CD4-positive, alpha-beta T cell treated with Interleukin-6 for 4 hours (primary cell): ENCODE measurements around the gene MAGI1.
"Not testable (repeated sequence)": the region's sequence is repeated elsewhere in the genome, so short reads cannot be mapped to it uniquely, and the experiment has no call there.

Experiments
- DNase-seq: peaks from one replicate; pipeline ENCODE4 v3.0.0-alpha.2; 2020; ENCODE audit warnings: mixed read lengths

The MAGI1 gene

DNA sequence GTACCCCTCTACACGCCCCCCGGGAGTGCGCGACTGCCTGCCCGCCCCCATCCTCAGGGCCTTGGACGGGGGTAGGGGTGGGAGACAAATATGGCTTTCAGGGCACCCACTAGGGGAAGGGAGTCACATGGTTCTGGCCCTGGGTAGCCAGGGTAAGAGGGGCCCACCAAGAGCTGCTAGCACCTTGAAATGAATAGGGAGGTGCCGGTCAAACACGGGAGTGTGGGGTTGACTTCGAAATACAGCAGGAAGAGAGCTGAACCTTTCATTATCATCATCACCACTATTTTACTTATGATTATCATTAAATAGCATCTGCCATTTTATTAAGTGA is 489.1 kb downstream of the MAGI1 start:
- DNase-seq = no peak

DNA sequence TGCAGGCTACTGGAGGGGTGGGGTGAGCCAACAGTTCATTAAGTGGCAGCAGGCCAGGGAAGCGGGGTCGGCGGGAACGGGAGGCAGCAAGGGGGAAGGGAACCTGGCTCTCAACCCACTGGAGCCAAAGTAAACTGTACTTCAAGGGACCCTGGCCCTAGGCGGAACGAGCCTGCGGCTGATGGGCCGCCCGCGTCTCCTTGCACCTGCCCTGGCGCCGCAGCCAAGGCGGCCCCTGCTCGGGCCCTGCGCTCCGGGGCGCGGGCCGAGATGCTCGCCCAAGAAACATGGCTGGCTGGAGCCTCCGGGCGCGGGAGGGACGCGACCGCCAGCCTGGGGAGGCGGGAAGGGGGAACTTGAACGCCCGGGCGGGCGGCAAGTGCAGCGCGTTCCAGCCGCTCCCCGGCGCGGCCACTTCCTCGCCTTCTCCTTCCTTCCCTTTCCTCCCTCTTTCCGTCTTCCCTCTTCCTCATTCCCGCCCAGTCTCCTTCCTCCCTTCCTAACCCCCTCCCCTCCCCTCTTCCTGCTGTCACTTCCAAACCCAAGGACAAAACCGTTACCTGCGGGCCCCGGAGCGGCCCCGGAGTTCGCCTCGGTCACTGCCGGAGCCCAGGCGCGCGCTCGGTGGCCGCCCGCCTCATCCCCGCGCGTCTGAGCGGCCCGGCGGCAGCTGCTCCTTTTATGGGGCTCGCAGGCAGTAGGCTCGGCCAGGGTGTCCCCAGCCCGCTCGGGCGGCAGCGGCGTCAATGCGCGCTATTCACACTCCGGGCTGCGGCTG is 489.7 kb downstream of the MAGI1 start:
- no peak for DNase-seq

DNA sequence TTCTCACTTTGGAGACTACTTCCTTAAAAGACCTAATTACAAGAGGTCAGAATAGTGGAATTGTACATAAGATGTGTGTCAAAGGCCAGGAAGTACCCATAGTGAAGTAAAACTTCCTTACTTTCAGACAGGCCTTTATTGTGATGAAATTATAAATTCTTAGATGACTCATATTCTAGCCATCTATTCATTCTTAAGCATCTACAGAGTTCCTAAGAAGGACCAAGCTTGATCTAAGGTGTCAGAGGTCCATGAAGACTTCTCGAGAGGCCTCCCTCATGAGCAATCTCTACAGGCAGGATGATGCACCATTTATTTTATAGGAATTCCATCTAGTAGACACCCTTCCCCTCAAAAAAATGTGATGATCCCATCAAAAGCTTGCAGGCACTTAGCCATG is 493.3 kb downstream of the MAGI1 start:
- no peak for DNase-seq

DNA sequence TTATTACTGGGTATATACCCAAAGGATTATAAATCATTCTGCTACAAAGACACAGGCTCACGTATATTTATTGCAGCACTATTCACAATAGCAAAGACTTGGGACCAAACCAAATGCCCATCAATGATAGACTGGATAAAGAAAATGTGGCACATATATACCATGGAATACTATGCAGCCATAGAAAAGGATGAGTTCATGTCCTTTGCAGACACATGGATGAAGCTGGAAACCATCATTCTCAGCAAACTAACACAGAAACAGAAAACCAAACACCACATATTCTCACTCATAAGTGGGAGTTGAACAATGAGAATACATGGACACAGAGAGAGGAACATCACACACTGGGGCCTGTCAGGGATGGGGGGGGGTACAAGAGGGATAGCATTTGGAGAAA is 495.3 kb downstream of the MAGI1 start:
- not testable (repeated sequence) for DNase-seq

DNA sequence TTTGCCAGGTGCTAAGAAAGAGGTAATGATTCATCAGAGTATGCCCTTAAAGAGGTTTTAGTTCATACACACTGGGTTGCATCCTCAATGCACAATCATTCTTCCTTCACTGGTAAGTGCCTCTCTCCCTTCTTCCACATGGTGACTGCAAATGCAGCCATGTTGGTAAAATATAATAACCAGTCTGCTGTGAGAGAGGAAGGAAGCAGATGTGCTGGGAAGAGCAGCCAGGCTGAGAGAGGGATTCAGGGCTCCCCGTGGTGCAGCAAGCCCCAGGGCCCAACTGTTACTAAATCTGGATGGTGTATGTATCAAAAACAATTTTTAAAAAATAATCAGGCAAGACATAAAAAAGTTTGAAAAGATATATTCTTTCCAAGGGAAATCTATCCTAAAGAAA is 498.1 kb downstream of the MAGI1 start:
- DNase-seq = no peak

DNA sequence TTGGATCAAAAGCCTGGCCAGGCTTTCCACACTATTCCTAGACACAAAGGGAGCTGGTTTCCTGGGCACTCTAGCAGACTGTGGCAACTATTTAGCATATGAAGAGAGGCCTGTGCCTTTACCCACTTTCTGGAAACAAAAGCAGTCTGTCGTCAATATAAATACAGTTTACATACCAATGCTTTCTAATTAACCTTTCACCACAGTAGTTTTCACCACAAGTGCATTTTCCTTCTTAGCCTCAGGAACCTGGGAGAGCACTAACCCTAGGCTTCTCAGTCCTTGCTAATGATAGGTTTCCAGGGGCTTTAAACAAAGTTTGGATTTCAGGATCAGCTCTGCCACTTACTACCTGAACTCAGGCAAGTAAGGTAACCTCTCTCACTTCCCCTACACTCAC is 499.1 kb downstream of the MAGI1 start:
- no peak for DNase-seq

DNA sequence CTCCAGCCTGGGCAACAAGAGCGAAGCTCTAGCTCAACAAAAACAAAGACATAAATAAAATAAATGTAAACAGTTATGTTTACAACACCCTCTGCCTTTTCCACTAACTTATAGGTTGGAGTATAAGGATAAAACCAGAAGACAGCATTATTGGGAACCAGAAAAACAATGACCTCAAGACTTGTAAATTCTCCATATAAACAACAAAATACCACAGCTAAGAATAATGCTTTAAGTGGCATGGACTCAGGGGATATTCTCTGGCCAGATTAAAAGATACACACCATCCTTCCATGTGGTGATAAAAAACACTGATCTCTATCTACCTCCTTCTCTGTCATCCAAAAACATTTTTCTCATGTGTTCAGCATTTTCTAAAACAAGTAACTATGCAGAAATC is 500.6 kb downstream of the MAGI1 start:
- DNase-seq = no peak

DNA sequence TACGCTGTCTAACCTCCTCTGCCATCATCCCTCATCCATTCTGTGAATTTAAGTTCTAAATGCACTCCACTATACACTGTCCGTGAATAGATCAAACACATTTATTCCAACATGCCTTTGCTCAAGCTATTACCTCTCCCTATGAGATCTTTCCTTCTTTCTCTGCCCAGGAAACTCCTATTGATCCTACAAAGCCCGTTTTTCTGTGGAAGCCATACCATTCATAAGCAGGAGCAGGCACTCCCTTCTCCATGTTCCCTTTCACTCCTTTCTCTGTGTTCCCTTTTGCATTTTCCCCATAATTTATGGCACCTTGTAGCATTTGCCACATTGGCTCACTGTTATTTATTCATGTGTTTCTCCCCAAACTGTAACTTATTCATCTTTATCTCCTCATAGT is 501.6 kb downstream of the MAGI1 start:
- no peak for DNase-seq

DNA sequence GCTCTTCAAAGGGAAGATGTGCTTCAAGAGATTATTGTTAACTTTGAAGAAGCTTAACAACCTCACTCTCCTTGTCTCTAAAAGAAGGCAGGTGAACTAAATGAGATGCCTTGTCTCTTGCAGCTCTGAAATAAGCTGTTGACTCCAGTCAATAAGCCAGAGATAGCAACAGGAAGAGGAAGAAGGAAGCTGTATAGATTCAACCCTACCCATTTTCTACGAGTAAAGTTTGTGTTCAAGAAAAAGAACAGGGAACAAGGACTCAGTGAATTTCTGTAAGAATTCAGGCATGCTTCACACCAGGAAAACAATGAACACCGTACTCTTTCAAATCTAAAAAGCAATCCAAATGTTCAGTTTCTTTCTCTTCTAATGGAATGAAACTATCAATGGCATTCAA is 503.5 kb downstream of the MAGI1 start:
- no peak for DNase-seq

DNA sequence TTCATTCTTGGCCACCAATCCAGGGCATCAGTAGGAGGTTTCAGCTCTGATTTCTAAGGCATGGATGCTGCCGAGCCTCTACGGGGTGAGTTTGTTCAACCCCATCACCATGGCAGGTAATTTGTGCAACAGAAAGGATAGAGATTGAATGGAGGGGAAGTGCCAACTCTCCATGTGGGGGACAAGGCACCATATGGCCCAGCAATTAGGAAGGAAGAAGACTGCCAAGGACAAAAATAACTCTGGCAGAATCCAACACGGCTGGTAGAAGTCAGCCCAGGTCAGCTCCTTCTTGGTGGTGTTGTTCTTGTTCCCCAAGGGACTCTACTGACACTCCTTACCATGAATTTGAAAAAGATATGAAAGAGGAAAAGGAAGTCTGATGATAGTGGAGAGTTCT is 503.9 kb downstream of the MAGI1 start:
- no peak for DNase-seq

DNA sequence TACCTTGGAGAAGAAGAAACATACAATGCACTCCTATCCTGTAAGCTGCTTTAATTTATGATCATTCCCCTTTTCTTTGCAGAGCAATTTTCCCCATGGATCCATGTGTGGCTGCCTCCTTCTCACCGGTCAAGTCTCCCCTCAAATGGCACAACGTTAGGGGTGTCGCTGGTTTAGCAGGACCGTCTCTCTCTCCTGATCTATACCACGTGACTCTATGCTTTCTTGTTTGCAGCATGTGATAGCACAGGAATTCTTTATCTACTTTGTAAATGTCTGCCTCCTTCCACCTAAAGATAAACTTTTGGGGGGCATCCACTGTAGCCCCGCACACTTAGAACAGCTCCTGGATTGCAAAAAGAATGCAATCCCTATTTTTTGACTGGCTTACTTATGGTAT is 506.0 kb downstream of the MAGI1 start:
- no peak for DNase-seq

DNA sequence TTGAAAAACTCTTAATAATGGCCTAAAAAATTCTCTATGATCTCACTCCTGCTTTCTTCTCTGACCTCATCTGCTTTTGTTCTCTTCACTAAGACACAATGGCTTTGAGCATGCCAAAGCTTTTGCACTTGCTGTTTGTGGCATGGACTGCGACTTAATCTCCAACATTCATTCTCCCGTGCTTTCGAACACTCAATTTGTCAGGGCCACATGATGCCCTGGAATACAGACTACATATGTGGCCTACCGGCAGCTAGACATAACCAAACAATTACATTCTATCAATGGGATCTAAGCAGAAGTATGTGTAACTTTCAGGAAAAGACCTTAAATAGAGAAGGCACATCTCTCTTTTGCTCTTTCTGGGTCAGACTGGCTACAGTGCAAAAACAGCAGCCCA is 506.5 kb downstream of the MAGI1 start:
- no peak for DNase-seq

DNA sequence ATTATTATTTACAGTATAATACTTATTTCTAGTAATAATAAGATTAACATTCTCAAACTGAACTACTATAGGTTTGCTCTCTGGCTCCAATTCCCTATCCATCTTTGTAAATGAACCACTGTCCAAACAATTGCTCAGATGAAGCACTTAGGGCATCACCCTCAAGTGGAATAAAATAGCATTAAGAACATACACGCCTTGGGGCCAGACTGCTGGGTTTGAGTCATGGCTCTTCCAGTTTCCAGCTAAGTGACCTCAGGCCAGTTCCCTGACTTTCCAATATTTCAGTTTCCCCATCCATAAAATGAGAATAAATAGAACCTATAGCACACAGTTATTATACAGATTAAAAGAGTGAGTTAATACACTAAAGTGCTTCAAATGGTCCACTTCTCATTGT is 507.2 kb downstream of the MAGI1 start:
- no peak for DNase-seq

DNA sequence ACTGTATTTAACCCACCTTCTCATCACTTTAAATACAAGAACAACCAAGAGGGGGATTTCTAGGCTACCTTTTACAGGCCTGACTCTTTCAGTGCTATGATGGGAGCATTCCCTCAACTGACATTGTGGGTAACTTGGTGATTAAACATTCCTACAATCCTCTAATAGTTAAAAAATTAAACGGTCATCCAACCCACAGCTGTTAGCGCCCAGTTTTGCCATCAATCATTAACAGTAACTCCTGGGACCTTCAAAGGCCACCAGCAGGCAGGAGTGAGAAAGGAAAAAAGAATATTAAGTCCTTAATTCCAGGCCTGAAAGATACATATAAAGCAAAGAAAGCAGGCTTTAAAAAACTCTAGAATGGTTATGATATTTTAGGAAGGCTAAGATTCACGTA is 512.1 kb downstream of the MAGI1 start:
- DNase-seq = no peak

DNA sequence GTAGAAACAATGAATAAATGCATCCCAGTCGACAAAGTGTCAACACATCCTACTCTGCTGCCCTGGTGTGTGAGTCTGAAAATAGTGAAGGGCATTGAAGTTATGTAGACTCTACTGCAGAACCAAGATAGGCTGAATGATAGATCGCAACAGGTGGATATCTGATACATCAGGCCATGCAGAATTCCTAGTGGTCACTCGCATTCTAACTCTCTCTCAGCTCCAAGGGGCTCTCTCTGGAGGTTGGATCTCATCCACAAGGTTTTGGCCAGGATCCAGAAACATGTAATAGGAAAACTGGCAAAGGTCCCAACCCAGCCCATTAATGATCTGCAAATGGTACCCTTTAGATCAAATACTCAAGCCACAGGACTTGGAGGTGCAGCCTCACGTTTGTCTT is 514.1 kb downstream of the MAGI1 start:
- no peak for DNase-seq

DNA sequence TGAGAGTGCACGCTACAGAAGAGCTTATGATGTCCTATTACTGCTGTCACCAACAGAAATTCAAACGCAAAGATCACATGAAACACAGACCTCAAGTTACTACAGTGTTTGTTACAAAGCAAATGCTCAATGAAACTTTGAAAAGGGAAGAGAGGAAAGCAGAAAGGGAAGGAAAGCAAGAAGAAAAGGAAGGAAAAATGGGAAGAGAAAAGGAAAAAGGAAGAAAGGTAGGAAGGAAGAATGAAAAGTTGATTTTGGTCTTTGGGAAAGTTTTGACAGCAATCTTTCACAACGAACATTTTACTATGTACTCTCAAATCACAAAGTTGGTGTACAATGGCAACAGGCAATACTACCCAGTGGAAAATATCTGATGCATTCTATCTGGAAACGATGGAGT is 514.8 kb downstream of the MAGI1 start:
- no peak for DNase-seq

DNA sequence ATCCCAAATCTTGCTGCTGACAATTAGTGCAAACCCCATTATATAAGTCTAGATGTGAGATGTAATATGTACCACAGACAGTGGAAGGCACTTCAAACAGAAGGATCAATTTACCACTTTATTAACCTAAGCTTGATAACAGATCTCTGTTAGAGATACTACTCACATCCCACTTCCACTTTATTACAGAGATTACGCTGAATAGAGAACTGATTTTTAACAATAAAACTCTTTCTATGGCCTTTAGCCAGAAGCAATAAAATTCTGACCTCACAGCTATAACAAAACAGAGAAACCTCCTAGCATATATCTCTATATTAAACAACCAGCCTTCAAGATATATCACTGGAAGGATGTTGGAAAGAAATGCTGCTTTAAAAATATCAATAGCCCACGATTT is 517.7 kb downstream of the MAGI1 start:
- DNase-seq = no peak

DNA sequence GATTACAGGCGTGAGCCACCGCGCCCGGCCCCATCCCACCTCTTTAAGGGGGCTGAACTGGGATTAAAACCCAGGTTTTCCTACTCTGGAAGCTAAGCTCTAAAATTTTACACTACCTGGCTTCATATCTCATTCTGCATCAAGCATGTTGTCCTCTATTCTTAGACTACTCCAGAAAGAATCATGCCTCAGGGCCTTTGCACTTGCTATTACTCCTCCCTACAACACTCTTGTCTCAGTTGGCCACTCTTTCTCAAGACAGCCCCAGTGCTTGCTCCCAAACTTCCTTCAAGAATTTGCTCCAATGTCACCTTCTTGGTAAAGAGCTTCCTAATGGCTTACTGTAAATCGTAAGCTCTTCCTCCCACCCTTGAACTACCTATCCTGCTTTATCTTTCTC is 521.7 kb downstream of the MAGI1 start:
- DNase-seq = no peak

DNA sequence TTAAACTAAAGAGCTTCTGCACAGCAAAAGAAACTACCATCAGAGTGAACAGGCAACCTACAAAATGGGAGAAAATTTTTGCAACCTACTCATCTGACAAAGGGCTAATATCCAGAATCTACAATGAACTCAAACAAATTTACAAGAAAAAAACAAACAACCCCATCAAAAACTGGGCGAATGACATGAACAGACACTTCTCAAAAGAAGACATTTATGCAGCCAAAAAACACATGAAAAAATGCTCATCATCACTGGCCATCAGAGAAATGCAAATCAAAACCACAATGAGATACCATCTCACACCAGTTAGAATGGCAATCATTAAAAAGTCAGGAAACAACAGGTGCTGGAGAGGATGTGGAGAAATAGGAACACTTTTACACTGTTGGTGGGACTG is 524.4 kb downstream of the MAGI1 start:
- not testable (repeated sequence) for DNase-seq

DNA sequence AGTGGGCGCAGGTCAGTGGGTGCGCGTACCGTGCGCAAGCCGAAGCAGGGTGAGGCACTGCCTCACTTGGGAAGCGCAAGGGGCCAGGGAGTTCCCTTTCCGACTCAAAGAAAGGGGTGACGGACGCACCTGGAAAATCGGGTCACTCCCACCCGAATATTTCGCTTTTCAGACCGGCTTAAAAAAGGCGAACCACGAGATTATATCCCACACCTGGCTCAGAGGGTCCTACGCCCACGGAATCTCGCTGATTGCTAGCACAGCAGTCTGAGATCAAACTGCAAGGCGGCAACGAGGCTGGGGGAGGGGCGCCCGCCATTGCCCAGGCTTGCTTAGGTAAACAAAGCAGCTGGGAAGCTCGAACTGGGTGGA is 529.3 kb downstream of the MAGI1 start:
- DNase-seq = not testable (repeated sequence)

DNA sequence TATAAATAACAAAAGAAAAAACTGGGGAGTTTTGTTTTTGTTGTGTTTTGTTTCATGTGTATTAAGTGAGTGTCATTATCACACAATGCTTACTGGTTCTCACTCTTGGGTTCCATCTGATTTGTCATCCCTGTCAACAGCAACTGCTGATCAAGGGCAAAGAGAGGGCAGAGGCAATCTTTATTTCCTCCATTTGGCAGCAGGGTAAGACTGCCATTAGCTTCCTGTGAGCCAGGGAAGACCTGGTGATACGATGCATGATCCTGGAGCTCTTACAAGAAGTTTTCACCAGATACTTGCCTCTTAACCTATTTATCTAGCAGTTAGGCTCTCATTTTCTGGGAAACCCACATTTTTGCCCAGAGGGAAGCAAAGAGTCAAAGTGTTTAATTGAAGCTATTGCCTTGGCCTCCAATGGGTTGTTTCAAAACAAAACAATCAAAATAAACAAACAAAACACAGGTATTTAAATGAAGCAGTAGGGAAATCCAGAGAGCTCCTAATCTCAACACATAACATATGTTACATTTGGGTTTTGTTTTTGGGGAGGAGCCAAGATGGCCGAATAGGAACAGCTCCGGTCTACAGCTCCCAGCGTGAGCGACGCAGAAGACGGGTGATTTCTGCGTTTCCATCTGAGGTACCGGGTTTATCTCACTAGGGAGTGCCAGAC is 529.8 kb downstream of the MAGI1 start:
- no peak for DNase-seq

DNA sequence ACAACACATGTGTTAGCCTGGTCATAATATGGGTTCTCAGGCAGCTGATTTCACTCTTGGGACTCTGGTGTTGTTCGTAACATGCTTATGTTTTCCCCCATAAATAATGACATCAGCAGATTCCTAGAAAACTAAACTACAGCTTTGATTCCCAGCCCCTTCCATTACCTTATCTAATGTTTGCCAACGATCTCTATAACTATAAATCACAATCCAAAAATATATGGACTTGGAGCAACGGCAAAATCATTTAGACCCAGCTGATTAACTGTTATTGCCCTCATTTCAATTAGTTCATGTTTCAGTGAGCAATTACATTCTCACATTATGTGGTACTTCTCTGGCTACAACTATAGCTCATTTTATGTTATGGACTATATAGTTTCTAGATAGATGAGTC is 531.3 kb downstream of the MAGI1 start:
- DNase-seq = no peak

DNA sequence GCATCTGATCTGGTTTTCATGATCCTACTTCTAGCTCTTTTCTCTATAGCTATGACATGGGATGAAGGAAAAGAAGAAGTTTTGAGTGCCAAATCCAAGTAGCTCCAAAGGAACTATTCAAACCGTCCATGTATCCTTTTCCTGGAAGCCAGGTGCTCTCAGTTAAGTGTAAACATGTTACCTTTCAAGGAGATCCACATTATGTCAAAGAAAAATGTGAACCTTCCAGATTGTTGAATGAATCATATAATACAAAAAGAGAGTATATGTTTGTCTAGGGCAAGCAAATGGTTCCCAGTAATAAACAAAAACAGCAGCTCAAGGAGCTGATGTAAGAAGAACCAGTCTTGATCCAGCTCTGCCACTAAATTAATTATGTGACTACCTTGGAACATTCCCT is 534.9 kb downstream of the MAGI1 start:
- DNase-seq = no peak

DNA sequence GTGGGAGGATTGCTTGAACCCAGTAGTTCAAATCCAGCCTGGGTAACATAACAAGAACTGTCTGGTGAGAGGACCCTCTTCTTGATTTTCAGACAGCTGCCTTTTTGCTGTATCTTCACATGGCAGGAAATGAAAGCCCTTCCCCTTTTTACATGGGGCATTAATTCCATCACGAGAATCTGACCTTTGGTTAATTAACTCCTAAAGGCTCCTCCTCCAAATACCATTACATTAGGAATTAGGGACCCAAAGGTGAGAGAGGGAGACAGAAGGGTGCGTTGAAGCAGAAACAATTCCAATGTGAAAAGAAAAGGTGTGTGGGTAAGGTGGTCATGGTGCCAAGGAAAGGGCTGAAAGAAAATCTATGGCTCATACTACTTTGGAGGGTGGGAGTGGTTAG is 536.2 kb downstream of the MAGI1 start:
- no peak for DNase-seq
